B cell (primary cell): ENCODE data around the gene ATCAY. TPM values are rescaled to one million over a fixed set of nuclear protein-coding genes. Genes with fewer than 3 reads are reported as not detected.

Source experiments
- ATAC-seq: fragments of 200-7000 bp; cut with Tn5 transposase; one replicate; pipeline ENCODE4 v1.10.0; 2021; ENCODE audit warnings: low read depth, mild to moderate bottlenecking, moderate number of reproducible peaks, moderate library complexity
- CTCF ChIA-PET: fragments of 350-600 bp; sonication (Branson Sonifier 250); formaldehyde crosslinking; loops from one replicate; lab custom pipeline; 2021; ENCODE audit warnings: antibody characterized with exemption, inconsistent platforms; lab: Charles Lee
- POLR2A ChIA-PET: fragments of 350-600 bp; sonication (Branson Sonifier 250); formaldehyde crosslinking; loops from one replicate; lab custom pipeline; 2021; ENCODE audit warnings: antibody characterized with exemption; lab: Charles Lee
- DNase-seq: peaks from one replicate; pipeline ENCODE4 v3.0.0; 2013
- H2AFZ ChIP-seq: 2 replicates; pipeline ENCODE4 v1.6.1; 2012; ENCODE audit warnings: mild to moderate bottlenecking, low read depth, low read length; ENCODE audit not compliant: insufficient read depth, poor library complexity, severe bottlenecking
- H3K27ac ChIP-seq, 2 donors: 1 replicate in 1 of 2; 2 replicates in 1 of 2; pipeline ENCODE4 v1.5.1; 2012 to 2013; ENCODE audit warnings: low read length in 2 of 2, mild to moderate bottlenecking in 2 of 2, moderate library complexity in 1 of 2
- H3K27me3 ChIP-seq, 4 experiments: fragments of 200-600 bp in 1 of 4; sonication (generic) in 1 of 4; replicated peaks in 1 of 4; 1 replicate in 2 of 4; 2 replicates in 2 of 4; pipeline versions ENCODE4 v1.6.1 to v1.7.0; 2013 to 2016; ENCODE audit warnings: low read length in 3 of 4, mild to moderate bottlenecking in 2 of 4, mixed read lengths in 1 of 4, moderate library complexity in 1 of 4; ENCODE audit not compliant: insufficient read depth in 4 of 4, control insufficient read depth in 3 of 4; ENCODE audit errors: control extremely low read depth in 1 of 4
- H3K36me3 ChIP-seq, 2 experiments: replicated peaks in 1 of 2; 1 replicate in 1 of 2; 2 replicates in 1 of 2; pipeline versions ENCODE4 v1.6.1 to v1.7.1; 2013; ENCODE audit warnings: low read length in 1 of 2; ENCODE audit not compliant: insufficient read depth in 2 of 2, control insufficient read depth in 1 of 2; ENCODE audit errors: control extremely low read depth in 1 of 2, extremely low read depth in 1 of 2
- H3K4me1 ChIP-seq, 2 donors: fragments of 200-600 bp in 1 of 2; sonication (generic) in 1 of 2; 1 replicate in 1 of 2; 2 replicates in 1 of 2; pipeline versions ENCODE4 v1.5.1 to v1.6.1; 2013 to 2017; ENCODE audit warnings: low read length in 2 of 2; ENCODE audit not compliant: control insufficient read depth in 2 of 2, insufficient read depth in 2 of 2
- H3K4me2 ChIP-seq: replicated peaks from 2 replicates; pipeline ENCODE3; 2012; ENCODE audit warnings: mild to moderate bottlenecking, low read depth, low read length; ENCODE audit not compliant: poor library complexity, severe bottlenecking
- H3K4me3 ChIP-seq, 5 experiments: fragments of 200-600 bp in 1 of 5; sonication (generic) in 1 of 5; 1 replicate in 3 of 5; 2 replicates in 2 of 5; pipeline versions ENCODE4 v1.5.1 to v1.7.0; 2011 to 2016; ENCODE audit warnings: low read length in 4 of 5, mild to moderate bottlenecking in 4 of 5, low read depth in 2 of 5, control low read depth in 1 of 5, moderate library complexity in 1 of 5; ENCODE audit not compliant: insufficient read depth in 1 of 5; ENCODE audit errors: control extremely low read depth in 1 of 5, extremely low read depth in 1 of 5
- H3K79me2 ChIP-seq: fragments of 200-600 bp; sonication (generic); one replicate; pipeline ENCODE4 v1.6.0; 2016; ENCODE audit warnings: low read length; ENCODE audit not compliant: control insufficient read depth, insufficient read depth
- H3K9ac ChIP-seq: fragments of 200-600 bp; sonication (generic); 2 replicates; pipeline ENCODE4 v1.6.1; 2017; ENCODE audit warnings: mild to moderate bottlenecking, low read length, moderate library complexity
- H3K9me3 ChIP-seq, 3 donors: one replicate each; pipeline versions ENCODE4 v1.6.1 to v1.7.1; 2013; ENCODE audit warnings: low read length in 2 of 3; ENCODE audit not compliant: control insufficient read depth in 2 of 3, insufficient read depth in 1 of 3; ENCODE audit errors: control extremely low read depth in 1 of 3
- H4K20me1 ChIP-seq: 2 replicates; pipeline ENCODE4 v1.6.0; 2012; ENCODE audit warnings: mild to moderate bottlenecking, low read length; ENCODE audit not compliant: insufficient read depth, control insufficient read depth, poor library complexity, severe bottlenecking
- H3K27ac Mint-ChIP-seq: one replicate; pipeline ENCODE4 v1.8.0; 2021; ENCODE audit warnings: mixed read lengths
- H3K27me3 Mint-ChIP-seq: one replicate; pipeline ENCODE4 v1.8.0; 2021; ENCODE audit warnings: mixed read lengths
- H3K4me1 Mint-ChIP-seq: one replicate; pipeline ENCODE4 v1.8.0; 2021; ENCODE audit warnings: mixed read lengths
- H3K4me3 Mint-ChIP-seq: one replicate; pipeline ENCODE4 v1.8.0; 2021; ENCODE audit warnings: mixed read lengths
- H3K9me3 Mint-ChIP-seq: one replicate; pipeline ENCODE4 v1.8.0; 2022; ENCODE audit warnings: mixed read lengths; ENCODE audit not compliant: insufficient read depth
- CTCF ChIP-seq: fragments of 200-600 bp; IDR thresholded peaks from one replicate; pipeline ENCODE4 v1.8.0; 2022; ENCODE audit warnings: antibody characterized with exemption, mild to moderate bottlenecking
- EZH2 ChIP-seq: IDR thresholded peaks from 2 replicates; pipeline ENCODE4 v1.6.1; 2012; ENCODE audit warnings: borderline replicate concordance, low read depth, mild to moderate bottlenecking, moderate library complexity, low read length; ENCODE audit not compliant: insufficient read depth, poor library complexity, severe bottlenecking
- WGBS: methylation state at CpG from one replicate; pipeline ENCODE4 v1.1.5; 2013; ENCODE audit warnings: missing lambda C conversion rate; ENCODE audit not compliant: insufficient coverage; 5-methylcytosine and 5-hydroxymethylcytosine counted together
- intact Hi-C: fragments of 100-400 bp; cut with micrococcal nuclease; formaldehyde crosslinking; loops from one replicate; pipeline ENCODE4 v1.10.0; 2022
- polyA plus RNA-seq: library from polyadenylated mRNA; depleted of rRNA; stranded (reverse); fragments of >200 nt; gene quantifications from 2 replicates; pipeline ENCODE4 v1.2.3, GENCODE V29; 2012
- total RNA-seq, 2 donors: library from RNA; stranded (reverse); fragments of 120-200 nt in 1 of 2; gene quantifications; 1 replicate in 1 of 2; 2 replicates in 1 of 2; pipeline versions ENCODE4 v1.2.3 to v1.2.4, GENCODE V29; 2013 to 2022

ATCAY gene
- total and polyA plus RNA-seq, 2 donors (not counting 1 experiment from before 2014, with no cell fraction given), result not detected

GRCh38 chr19:3852614-3853254 is 27.8 kb upstream of the ATCAY start:
- Mint-ChIP-seq H3K9me3 (peaks cover 2% of the 10 kb centered on the region), H3K27me3 (peaks cover under 1% of the 10 kb centered on the region), H3K4me3 (no peak overlapping the region), H3K4me1 (peaks cover 17% of the 10 kb centered on the region), H3K27ac (no peak overlapping the region)
- intact Hi-C loops, result no loop called here
- Histone ChIP-seq H4K20me1 (no peaks in the 10 kb centered on the region), H3K9ac (no peak overlapping the region), H3K27ac (no peak overlapping the region), H3K79me2 (no peaks in the 10 kb centered on the region), H3K4me1 (peaks cover 2 to 16% of the 10 kb centered on the region in 2 donors), H3K27me3 (no peaks in the 10 kb centered on the region), H3K9me3 (peaks cover 0 to 17% (median 5%) of the 10 kb centered on the region in 3 donors), H3K4me3 (no peak overlapping the region), H3K36me3 (no peaks in the 10 kb centered on the region), H2AFZ (no peak overlapping the region), H3K4me2 (no peak overlapping the region)
- ChIA-PET POLR2A (interaction anchor here (0.7 kb wide), 1 partner anchor 403 kb away, joined by 4 read pairs; no protein-coding TSS in a partner anchor), CTCF (interaction anchor here (0.5 to 1.7 kb wide), 6 partner anchors 14 to 602 kb away, joined by 3 to 7 read pairs (median 4); partner anchors contain the start of gene MRPL54)
- 60% methylated on average over 3 of the region's 4 CpGs for WGBS
- ATAC-seq (peak; percentile 32), DNase-seq (peak; percentile 46)
- TF ChIP-seq CTCF (peak; percentile 47), EZH2 (no peak)

GRCh38 chr19:3855320-3855719 is 25.2 kb upstream of the ATCAY start:
- H3K27ac Mint-ChIP-seq, result no peak overlapping the region
- Histone ChIP-seq H3K9me3 (peaks cover 0 to 17% (median 5%) of the 10 kb centered on the region in 3 donors), H3K27ac (no peak overlapping the region), H3K27me3 (no peaks in the 10 kb centered on the region), H3K36me3 (no peaks in the 10 kb centered on the region), H3K4me2 (no peak overlapping the region), H2AFZ (no peak overlapping the region), H3K4me3 (no peak overlapping the region), H3K79me2 (no peaks in the 10 kb centered on the region), H4K20me1 (no peaks in the 10 kb centered on the region), H3K9ac (no peak overlapping the region), H3K4me1 (peaks cover 4 to 20% of the 10 kb centered on the region in 2 donors)
- H3K4me1 Mint-ChIP-seq, result peaks cover 23% of the 10 kb centered on the region
- no peaks in the 10 kb centered on the region for H3K27me3 Mint-ChIP-seq
- CTCF ChIA-PET, result no interaction called here
- TF ChIP-seq EZH2, result no peak
- TF ChIP-seq CTCF, result no peak
- ATAC-seq, result no peak
- POLR2A ChIA-PET, result interaction anchor here (0.5 kb wide), 1 partner anchor 426 kb away, joined by 4 read pairs; no protein-coding TSS in a partner anchor
- 95% methylated on average over 19 of the region's 19 CpGs for WGBS
- no peak for DNase-seq
- no peak overlapping the region for H3K4me3 Mint-ChIP-seq
- intact Hi-C loops, result no loop called here
- peaks cover 2% of the 10 kb centered on the region for H3K9me3 Mint-ChIP-seq
